PC-9 (cell line): Measurements from ENCODE around the gene WNK1.

Experiments
- CTCF ChIP-seq: fragments of 200-600 bp; sonication (generic); conservative IDR thresholded peaks from 2 replicates; pipeline ENCODE4 v1.6.1; 2017; ENCODE audit warnings: mixed run types, antibody characterized with exemption, mild to moderate bottlenecking, moderate library complexity
- EZH2 ChIP-seq: fragments of 200-600 bp; sonication (generic); IDR thresholded peaks from 2 replicates; pipeline ENCODE4 v1.8.0; 2017; ENCODE audit warnings: antibody characterized with exemption, low read depth

- no peak for TF ChIP-seq CTCF
- no peak for TF ChIP-seq EZH2
Observed at GRCh38 chr12:810671-811415, 58.5 kb downstream of the WNK1 start.
